GM19438 (cell line): ENCODE results near the gene EMX1.

Experiments
- ATAC-seq: cut with Tn5 transposase; IDR thresholded peaks from one replicate; pipeline ENCODE4 v1.9.1; 2021; ENCODE audit warnings: low read depth; ENCODE audit not compliant: unreplicated experiment

The EMX1 gene

GRCh38 chr2:72942293-72942692 lies 25.0 kb downstream of the EMX1 start:
- ATAC-seq: no peak

- no peak for ATAC-seq
Observed at GRCh38 chr2:72942881-72943418, 25.6 kb downstream of the EMX1 start.

- ATAC-seq: no peak
Observed at GRCh38 chr2:72943540-72944395, 26.4 kb downstream of the EMX1 start.

- no peak for ATAC-seq
Observed at GRCh38 chr2:72944804-72945449, 27.6 kb downstream of the EMX1 start.

GRCh38 chr2:72945450-72946019 lies 28.2 kb downstream of the EMX1 start:
- ATAC-seq: no peak

DNA sequence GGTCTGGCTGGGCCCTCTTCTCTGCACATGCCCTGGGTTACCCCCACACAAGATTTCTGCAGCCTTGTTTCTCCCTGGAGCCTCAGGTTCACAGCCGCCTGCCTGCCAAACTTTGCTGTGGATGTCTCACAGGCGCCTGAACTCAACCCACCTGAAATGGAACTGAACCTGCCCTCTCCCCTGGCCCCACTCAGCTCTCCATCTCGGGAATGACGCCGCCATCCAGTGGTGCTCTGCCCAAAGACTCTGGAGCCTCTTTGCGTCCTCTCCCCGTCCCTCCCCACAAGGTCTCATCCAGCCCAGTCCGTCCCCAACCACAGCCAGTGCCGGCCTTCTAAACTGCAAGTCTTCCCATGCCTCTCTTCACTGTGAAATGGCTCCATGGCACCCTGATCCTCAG lies 29.1 kb downstream of the EMX1 start:
- no peak for ATAC-seq

DNA sequence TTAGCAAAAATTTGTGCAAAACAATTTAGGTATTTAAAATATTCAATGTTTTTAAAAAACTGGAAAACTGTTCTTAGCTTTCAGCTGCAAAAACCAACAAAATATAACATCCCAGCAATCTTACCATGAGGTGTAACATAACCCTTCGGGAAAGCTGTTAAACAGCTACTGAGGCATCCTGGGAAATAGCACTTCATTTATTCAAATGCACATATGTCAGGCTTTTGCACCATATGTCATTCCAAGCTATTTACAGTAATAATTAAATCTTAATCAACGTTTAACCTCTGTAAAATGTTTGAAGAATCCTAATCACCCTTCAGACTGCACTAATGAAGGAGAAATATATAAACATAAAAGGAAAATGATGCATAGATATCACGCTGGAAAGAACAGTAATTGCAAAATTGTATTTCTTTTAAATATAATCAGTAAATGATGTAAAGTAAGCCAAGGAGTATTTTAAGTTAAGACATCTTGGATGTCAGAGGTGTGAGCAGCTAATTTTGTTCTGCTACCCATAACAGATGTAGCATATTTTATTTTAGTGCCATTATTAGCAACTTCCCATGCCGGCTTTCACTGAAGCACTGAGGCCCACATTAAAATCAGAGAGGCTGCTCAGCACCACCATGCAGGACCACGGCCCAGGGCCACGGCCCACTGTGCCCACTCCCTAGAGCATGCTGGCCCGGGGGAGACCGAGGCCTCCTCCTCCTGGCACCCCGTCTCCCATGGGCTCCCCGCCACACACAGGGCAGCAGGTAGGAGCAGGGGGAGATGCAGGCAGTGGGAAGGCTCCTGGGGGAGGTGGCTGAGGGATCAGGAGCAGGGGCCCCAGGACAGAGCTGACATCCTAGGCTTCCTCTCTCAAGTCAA lies 30.9 kb downstream of the EMX1 start:
- ATAC-seq: no peak

DNA sequence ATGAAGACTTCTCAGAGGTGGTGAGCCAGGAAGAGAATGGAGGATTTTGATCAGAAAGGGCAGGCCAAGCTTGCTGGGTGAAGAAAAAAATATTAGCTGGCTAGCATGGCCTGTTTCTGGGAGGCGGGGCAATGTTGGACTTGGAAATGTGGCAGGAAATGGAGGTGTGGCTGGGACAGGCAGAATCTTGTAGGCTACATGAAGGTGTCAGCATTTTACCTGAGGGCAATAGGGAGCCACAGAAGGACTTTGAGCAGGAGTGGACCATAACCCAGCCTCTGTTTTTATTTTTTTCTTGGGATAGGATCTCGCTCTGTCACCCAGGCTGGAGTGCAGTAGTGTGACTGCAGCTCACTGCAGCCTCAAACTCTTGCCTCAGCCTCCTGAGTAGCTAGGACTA lies 31.7 kb downstream of the EMX1 start:
- no peak for ATAC-seq

DNA sequence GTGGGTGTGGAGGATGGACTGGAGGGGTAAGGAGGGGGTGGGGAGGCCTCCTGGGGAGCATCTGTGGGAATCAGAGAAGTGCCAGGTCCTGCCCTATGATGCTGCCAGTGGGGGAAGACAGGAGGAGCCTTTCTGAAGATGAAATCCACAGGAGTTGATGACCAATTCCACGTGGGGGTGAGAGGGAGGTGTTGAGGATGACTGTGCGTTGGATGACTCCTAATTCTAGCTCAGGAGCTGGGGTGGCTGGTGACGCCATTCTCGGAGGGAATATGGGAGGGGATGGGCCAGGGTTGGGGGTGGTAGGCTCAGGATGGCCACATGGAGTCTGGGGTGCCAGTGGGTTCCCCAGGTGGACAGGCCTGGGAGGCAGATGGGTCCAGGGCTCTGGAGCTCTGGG lies 32.3 kb downstream of the EMX1 start:
- ATAC-seq: no peak

DNA sequence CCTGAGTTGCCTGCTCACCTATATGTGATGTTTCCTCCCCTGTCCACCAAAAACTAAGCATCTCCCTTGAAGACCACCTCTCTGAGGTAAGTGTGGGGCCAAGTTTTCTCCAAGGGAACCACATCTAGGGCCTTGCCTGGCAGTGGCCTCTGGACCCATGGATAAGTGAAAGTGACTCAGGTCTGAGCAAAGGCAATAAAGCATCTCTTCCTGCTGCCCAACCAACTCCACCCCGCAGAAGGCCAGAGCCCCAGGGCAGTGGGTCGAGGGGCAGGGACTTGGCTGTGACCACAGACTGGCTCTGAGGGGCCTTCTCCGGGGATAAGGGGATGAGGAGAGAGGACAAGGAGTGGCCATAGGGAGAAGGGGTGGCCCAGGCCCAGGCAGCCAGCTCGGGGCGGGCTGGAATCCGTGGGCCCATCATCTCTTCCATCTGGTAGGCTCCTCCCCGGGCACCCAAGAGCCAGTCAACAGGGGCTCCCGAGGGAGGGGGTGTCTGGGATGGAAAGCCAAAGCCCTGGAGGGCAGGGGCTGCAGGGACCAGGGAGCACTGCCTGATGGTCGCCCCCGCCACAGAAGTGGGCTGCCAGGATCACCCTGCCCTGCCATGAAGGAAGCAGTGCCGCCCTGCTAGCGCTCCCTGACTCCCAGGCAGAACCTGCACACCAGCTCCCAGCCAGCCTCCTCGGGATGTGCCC lies 33.4 kb downstream of the EMX1 start:
- ATAC-seq: no peak

- ATAC-seq: no peak
Observed at GRCh38 chr2:72951303-72952095, 34.2 kb downstream of the EMX1 start.

DNA sequence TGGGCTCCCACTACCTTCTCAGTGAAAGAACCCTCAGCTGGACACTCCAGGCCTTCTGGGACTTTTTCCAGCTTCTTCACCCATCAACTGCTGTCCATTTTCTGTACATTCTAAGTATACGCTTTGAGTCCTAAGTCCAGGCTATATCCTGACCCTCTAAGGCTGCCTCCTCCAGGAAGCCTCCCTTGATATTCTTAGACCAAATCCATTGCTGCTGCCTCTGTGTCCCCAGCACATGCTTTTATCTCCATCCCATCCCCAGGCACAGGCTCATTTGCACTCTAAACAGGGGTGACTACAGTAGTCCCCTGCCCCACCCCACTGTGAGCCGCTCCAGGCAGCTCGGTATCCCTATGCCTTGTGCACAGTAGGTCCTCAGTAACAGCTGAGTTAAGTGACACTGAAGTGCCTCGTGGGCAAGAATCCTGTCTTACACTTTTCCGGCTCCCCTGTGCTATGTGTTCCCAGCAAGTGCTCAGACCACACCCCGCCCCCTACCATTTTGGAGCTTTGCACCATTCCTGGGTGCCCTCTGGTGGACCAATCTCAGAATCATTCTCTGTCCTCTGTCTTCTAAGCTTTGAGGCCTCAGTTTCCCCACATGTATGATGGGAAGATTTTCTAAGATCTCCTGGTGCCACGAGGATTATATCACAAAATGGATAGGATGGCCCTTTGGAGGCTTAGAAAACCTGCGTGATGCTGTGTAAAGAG lies 34.9 kb downstream of the EMX1 start:
- ATAC-seq: no peak

DNA sequence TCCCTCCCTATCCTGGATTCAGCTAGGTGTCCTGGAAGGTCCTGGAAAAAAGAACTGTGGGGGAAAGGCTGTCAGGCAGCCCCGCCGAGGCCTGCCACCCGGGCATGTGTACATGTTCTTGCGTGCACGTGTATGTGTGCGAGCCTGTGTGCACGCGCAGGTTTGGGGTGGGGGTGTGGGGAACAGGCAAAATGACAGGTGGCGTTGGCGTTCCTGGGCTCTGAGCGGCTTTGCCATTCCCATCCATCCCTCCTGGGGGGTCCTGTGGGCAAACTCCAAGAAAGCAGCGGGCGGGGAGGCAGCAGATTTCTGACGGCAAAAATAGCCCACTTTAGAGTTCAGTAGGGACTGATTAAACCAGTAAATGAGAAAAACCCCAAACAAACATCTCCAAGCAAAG lies 35.6 kb downstream of the EMX1 start:
- no peak for ATAC-seq

DNA sequence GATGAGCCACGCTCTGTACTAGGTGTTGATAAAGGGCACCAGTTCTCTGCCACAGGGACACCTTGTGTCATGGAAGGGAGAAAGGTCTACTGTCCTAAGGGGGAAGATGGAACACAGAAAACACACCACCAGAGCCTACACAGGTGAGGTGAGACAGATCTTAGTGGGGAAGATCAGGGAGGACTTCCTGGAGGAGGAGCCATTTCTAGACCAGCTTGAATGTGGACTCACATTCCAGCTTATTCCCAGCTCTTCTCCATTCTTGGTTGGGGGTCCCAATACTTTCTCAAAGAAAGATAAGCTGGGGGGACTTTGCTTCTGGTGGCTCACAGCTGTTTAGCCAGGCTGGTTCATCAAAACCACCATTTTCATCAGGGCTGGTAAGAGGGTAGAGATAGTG lies 36.2 kb downstream of the EMX1 start:
- no peak for ATAC-seq

DNA sequence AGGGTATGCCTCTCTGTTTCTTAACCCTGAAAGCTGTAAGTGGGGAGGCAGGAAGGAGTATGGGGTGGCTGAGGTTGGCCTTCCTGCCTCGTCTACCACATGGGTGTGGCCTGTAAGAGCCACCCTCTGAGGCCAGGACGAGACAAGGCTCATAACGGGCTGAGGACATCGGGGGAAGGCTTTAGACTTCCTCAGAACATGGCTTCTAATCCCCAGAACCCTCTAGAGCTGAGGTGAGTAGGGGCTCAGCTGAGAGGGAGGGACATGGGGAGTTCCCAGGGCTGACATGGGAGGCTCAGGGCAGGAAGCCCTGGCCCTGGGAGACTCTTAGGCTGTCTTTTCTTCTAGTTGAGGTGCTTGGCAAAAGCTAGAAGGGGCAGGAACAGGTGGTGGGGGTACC lies 36.7 kb downstream of the EMX1 start:
- ATAC-seq: no peak

DNA sequence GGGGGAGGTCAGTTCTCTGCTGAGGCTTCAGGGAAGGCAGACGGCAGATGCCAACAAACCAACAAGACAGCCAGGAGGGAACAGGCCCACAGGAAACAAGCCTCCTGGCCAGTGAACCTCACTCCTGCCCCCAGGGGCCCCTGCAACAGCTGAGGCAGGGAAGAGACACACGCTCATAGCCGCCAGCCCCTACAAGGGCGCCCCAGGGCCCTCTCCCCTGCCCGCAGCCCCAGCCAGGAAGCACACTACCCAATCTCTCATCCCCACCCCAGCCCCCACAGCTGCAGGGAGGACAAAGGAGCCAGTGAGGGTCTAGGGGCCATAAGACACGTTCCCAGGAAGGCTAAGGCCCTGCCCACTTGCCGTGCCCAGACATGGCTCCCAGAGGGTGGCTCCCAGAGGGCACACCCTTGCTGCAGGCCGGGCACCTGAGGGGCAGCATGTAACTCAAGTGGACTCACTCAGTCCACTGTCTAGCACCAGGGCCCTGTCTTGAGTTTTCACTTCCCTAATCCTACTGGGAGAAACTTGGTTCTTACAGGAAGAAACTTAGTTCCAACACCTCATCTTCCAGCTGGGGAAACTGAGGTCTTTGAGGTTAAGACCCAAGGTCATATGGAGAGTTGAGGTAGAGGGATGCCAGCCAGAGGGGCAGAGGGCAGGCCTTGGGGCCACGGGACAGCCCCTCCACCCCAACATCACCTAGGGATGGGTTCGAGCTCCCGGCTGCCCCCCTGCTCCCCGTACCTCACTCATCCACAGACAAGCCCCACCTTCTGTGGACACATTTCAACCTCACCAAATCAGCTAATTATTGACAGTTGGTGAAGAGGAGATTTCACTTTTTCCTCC lies 37.3 kb downstream of the EMX1 start:
- no peak for ATAC-seq

GRCh38 chr2:72955228-72956049 lies 38.1 kb downstream of the EMX1 start:
- no peak for ATAC-seq
